ENCODE results near the gene FTO.

- TF ChIP-seq RNF2 (IDR thresholded peaks at IDR 0.05; ENCODE audit: borderline replicate concordance, low read depth, low read length, missing control alignments, poor library complexity, severe bottlenecking) (no peak), CTCF (IDR thresholded peaks at IDR 0.05; ENCODE audit: control extremely low read depth in 1 of 3, insufficient read depth in 1 of 3, low read depth in 1 of 3, low read length in 3 of 3) (no peak)
Measured at GRCh38 chr16:53741546-53741945, 37.6 kb downstream of the FTO start.

Measured in H1 (cell line).